SK-N-SH (cell line): ENCODE results near the gene ZSCAN10. TPM values are rescaled to one million over a fixed set of nuclear protein-coding genes. Genes with fewer than 3 reads are reported as not detected.

Experiments
- CTCF ChIA-PET: fragments of 300-600, 350-600 bp; formaldehyde crosslinking; extraction: SDS; loops from one replicate; lab custom pipeline; 2021; lab: Yijun Ruan, JAX
- POLR2A ChIA-PET: fragments of 350-600 bp; sonication (Branson Sonifier 250); formaldehyde crosslinking; extraction: SDS; loops from one replicate; lab custom pipeline; 2020; ENCODE audit warnings: antibody characterized with exemption, inconsistent platforms; lab: Yijun Ruan, JAX
- DNase-seq: peaks from one replicate; pipeline ENCODE4 v3.0.0; 2012
- H2AFZ ChIP-seq: fragments of 200-600 bp; sonication (generic); 2 replicates; pipeline ENCODE4 v1.8.1; 2016; ENCODE audit warnings: antibody characterized with exemption, mild to moderate bottlenecking, low read depth
- H3F3A ChIP-seq: fragments of 200-600 bp; sonication (generic); replicated peaks from 2 replicates; pipeline ENCODE3; 2016; ENCODE audit warnings: antibody characterized with exemption, mild to moderate bottlenecking; ENCODE audit not compliant: insufficient read depth
- H3K27ac ChIP-seq, 2 experiments: fragments of 200-500 bp in 1 of 2; fragments of 200-600 bp in 1 of 2; sonication (Bioruptor generic) in 1 of 2; sonication (generic), shearing (Covaris generic) in 1 of 2; 2 replicates each; pipeline versions ENCODE4 v1.5.1 to v1.6.1; 2014 to 2016; ENCODE audit warnings: low read depth in 2 of 2, inconsistent platforms in 1 of 2, low read length in 1 of 2, mild to moderate bottlenecking in 1 of 2, mixed read lengths in 1 of 2
- H3K27me3 ChIP-seq: fragments of 200-600 bp; sonication (generic), shearing (Covaris generic); 2 replicates; pipeline ENCODE4 v1.6.1; 2016; ENCODE audit warnings: mixed run types; ENCODE audit not compliant: insufficient read depth
- H3K36me3 ChIP-seq, 2 experiments: fragments of 200-500 bp in 1 of 2; fragments of 200-600 bp in 1 of 2; sonication (Bioruptor generic) in 1 of 2; sonication (generic) in 1 of 2; replicated peaks in 1 of 2; 2 replicates each; pipeline versions ENCODE3 to v1.5.1; 2014 to 2016; ENCODE audit warnings: low read length in 1 of 2, mild to moderate bottlenecking in 1 of 2; ENCODE audit not compliant: insufficient read depth in 2 of 2, control insufficient read depth in 1 of 2
- H3K4me1 ChIP-seq, 2 experiments: fragments of 200-500 bp in 1 of 2; fragments of 200-600 bp in 1 of 2; sonication (Bioruptor generic) in 1 of 2; sonication (generic), shearing (Covaris generic) in 1 of 2; 2 replicates each; pipeline versions ENCODE4 v1.5.1 to v1.6.1; 2014 to 2016; ENCODE audit warnings: low read depth in 1 of 2, low read length in 1 of 2, mixed run types in 1 of 2; ENCODE audit not compliant: insufficient read depth in 2 of 2, control insufficient read depth in 1 of 2
- H3K4me2 ChIP-seq: fragments of 200-600 bp; sonication (generic), shearing (Covaris generic); 2 replicates; pipeline ENCODE4 v1.6.1; 2017; ENCODE audit warnings: mixed run types
- H3K4me3 ChIP-seq, 2 experiments: fragments of 200-500 bp in 1 of 2; fragments of 200-600 bp in 1 of 2; sonication (Bioruptor generic) in 1 of 2; sonication (generic), shearing (Covaris generic) in 1 of 2; 2 replicates each; pipeline versions ENCODE4 v1.5.1 to v1.8.1; 2014 to 2016; ENCODE audit warnings: low read depth in 2 of 2, inconsistent platforms in 1 of 2, low read length in 1 of 2, mild to moderate bottlenecking in 1 of 2, mixed read lengths in 1 of 2, moderate library complexity in 1 of 2
- H3K79me2 ChIP-seq: fragments of 200-600 bp; sonication (generic); 2 replicates; pipeline ENCODE4 v1.8.1; 2017; ENCODE audit warnings: mild to moderate bottlenecking; ENCODE audit not compliant: insufficient read depth
- H3K9ac ChIP-seq: fragments of 200-600 bp; sonication (generic); 2 replicates; pipeline ENCODE4 v1.6.1; 2017; ENCODE audit warnings: mixed run types
- H3K9me2 ChIP-seq: fragments of 200-600 bp; sonication (generic); 2 replicates; pipeline ENCODE4 v1.6.1; 2017; ENCODE audit warnings: mixed run types
- H3K9me3 ChIP-seq: fragments of 200-600 bp; sonication (generic); 2 replicates; pipeline ENCODE4 v1.6.1; 2017; ENCODE audit warnings: mixed run types, mild to moderate bottlenecking, moderate library complexity
- H4K20me1 ChIP-seq: fragments of 200-600 bp; sonication (generic); 2 replicates; pipeline ENCODE4 v1.6.1; 2017; ENCODE audit warnings: mild to moderate bottlenecking, mixed run types; ENCODE audit not compliant: insufficient read depth
- EP300 ChIP-seq, 2 experiments: IDR thresholded peaks; 2 replicates each; pipeline versions ENCODE4 v1.4.0 to v1.6.1; 2012; ENCODE audit warnings: borderline replicate concordance in 1 of 2, low read depth in 1 of 2, low read length in 1 of 2
- FOSL2 ChIP-seq: IDR thresholded peaks from 2 replicates; pipeline ENCODE4 v1.4.0; 2012; ENCODE audit warnings: low read depth, mild to moderate bottlenecking, moderate library complexity, borderline replicate concordance
- FOXJ3 ChIP-seq: sonication (generic); formaldehyde crosslinking; IDR thresholded peaks from 2 replicates; pipeline ENCODE4 v1.5.1; 2020; ENCODE audit warnings: mild to moderate bottlenecking, missing genetic modification reagents
- FOXM1 ChIP-seq: IDR thresholded peaks from 2 replicates; pipeline ENCODE4 v1.4.0; 2012; ENCODE audit warnings: low read depth, mild to moderate bottlenecking
- GATA2 ChIP-seq: sonication (generic); formaldehyde crosslinking; IDR thresholded peaks from 2 replicates; pipeline ENCODE4 v1.5.0; 2020; ENCODE audit warnings: mild to moderate bottlenecking, missing genetic modification reagents
- NRF1 ChIP-seq: IDR thresholded peaks from 2 replicates; pipeline ENCODE4 v1.6.1; 2012; ENCODE audit warnings: low read depth, mild to moderate bottlenecking, low read length
- POLR2AphosphoS5 ChIP-seq: IDR thresholded peaks from 2 replicates; pipeline ENCODE4 v1.6.1; 2012; ENCODE audit warnings: low read depth, low read length
- RCOR1 ChIP-seq: fragments of 150-350 bp; IDR thresholded peaks from 2 replicates; pipeline ENCODE4 v1.6.1; 2017; ENCODE audit warnings: antibody characterized with exemption, low read length
- RFX5 ChIP-seq: IDR thresholded peaks from 2 replicates; pipeline ENCODE4 v1.6.1; 2012; ENCODE audit warnings: mild to moderate bottlenecking, improper control_type of control experiment, low read length
- RXRA ChIP-seq: IDR thresholded peaks from 2 replicates; pipeline ENCODE4 v1.4.0; 2012; ENCODE audit warnings: low read depth, mild to moderate bottlenecking, borderline replicate concordance
- TEAD4 ChIP-seq: IDR thresholded peaks from 2 replicates; pipeline ENCODE4 v1.4.0; 2012; ENCODE audit warnings: mild to moderate bottlenecking, borderline replicate concordance; ENCODE audit not compliant: insufficient read depth
- WGBS: methylation state at CpG from one replicate; pipeline ENCODE4 v1.1.6; 2017; ENCODE audit warnings: low lambda C conversion rate; 5-methylcytosine and 5-hydroxymethylcytosine counted together
- polyA plus RNA-seq, 3 experiments: library from polyadenylated mRNA; depleted of rRNA; stranded (reverse); fragments of >200 nt; gene quantifications; 2 replicates each; pipeline ENCODE4 v1.2.3, GENCODE V29; 2012
- TF ChIP-seq, protein P1 (sequence below): IDR thresholded peaks from 2 replicates; pipeline ENCODE4; 2012
- TF ChIP-seq, protein P2 (sequence below): fragments of 150-350 bp; IDR thresholded peaks from 2 replicates; pipeline ENCODE4 v1.6.1; 2017; ENCODE audit warnings: antibody characterized with exemption, low read length, low read depth, borderline replicate concordance
- TF ChIP-seq, protein P3 (sequence below): IDR thresholded peaks from 2 replicates; pipeline ENCODE4 v1.4.0; 2012; ENCODE audit warnings: low read depth, borderline replicate concordance
- TF ChIP-seq, protein P4 (sequence below): IDR thresholded peaks from 2 replicates; pipeline ENCODE4 v1.4.0; 2012; ENCODE audit warnings: low read depth
- TF ChIP-seq, protein P5 (sequence below): IDR thresholded peaks from 2 replicates; pipeline ENCODE4 v1.6.1; 2012; ENCODE audit warnings: mild to moderate bottlenecking, low read depth, low read length, moderate library complexity

ZSCAN10 gene
- polyA plus RNA-seq, 1 of the 3 experiments (the other 2 are of a cell fraction): 0.05 TPM

DNA sequence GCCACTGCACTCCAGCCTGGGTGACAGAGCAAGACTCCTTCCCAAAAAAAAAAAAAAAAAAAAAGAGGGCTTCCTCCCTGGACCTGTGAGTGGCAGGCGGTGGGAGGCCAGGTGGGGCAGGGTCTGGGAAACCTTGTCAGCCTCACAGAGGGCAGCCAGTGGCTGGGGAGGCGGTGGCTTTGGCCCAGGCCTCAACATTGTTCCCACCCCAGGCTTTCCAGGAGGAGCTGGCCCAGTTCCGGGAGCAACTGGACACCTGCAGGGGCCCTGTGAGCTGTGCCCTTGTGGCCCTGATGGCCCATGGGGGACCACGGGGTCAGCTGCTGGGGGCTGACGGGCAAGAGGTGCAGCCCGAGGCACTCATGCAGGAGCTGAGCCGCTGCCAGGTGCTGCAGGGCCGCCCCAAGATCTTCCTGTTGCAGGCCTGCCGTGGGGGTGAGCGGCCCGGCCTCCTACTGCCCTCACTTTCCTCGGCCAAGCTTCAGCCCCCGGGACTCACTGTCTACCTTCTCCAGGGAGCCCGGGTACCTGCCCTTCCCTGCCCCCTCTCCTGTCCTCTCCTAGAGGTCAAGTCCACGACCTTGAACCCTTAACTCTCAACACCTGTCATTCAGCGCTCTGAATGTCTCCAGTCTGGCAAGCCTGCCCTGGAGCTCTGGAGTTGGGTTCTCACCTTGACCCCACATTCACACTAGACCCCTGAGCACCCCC lies 48.1 kb upstream of the ZSCAN10 start:
- H3K27me3 ChIP-seq: no peaks in the 10 kb centered on the region
- peaks cover 0 to 13% of the 10 kb centered on the region in 2 experiments; a peak in 1 of 4 replicates for H3K4me1 ChIP-seq
- H3K4me3 ChIP-seq: no peak overlapping the region
- no peaks in the 10 kb centered on the region for H3K79me2 ChIP-seq
- ChIA-PET CTCF (interaction anchor here (1.4 to 5.7 kb wide), 6 partner anchors 11 to 126 kb away, joined by 3 to 62 read pairs (median 33); partner anchors contain the start of gene ZNF213), POLR2A (interaction anchor here (1.4 kb wide), 1 partner anchor 13 kb away, joined by 4 read pairs; the partner anchor contains the start of gene ZNF213)
- no peaks in the 10 kb centered on the region for H3K9me2 ChIP-seq
- H4K20me1 ChIP-seq: peaks cover 3% of the 10 kb centered on the region; the same call in 1 of the 2 replicates
- H3K9ac ChIP-seq: no peak overlapping the region
- H3K36me3 ChIP-seq: peaks cover 0 to 6% of the 10 kb centered on the region in 2 experiments
- H3F3A ChIP-seq: peaks cover 24% of the 10 kb centered on the region
- 76% methylated on average over 6 of the region's 16 CpGs for WGBS
- H3K27ac ChIP-seq: no peak overlapping the region
- no peaks in the 10 kb centered on the region for H3K9me3 ChIP-seq
- no peak for DNase-seq
- TF ChIP-seq, protein P1, sequence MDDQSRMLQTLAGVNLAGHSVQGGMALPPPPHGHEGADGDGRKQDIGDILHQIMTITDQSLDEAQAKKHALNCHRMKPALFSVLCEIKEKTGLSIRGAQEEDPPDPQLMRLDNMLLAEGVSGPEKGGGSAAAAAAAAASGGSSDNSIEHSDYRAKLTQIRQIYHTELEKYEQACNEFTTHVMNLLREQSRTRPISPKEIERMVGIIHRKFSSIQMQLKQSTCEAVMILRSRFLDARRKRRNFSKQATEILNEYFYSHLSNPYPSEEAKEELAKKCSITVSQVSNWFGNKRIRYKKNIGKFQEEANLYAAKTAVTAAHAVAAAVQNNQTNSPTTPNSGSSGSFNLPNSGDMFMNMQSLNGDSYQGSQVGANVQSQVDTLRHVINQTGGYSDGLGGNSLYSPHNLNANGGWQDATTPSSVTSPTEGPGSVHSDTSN: no peak
- TF ChIP-seq FOXM1 (no peak), FOSL2 (no peak), EP300 (IDR thresholded peaks at IDR 0.05; ENCODE audit: borderline replicate concordance in 1 of 2, low read depth in 1 of 2, low read length in 1 of 2) (no peak), POLR2AphosphoS5 (no peak), RXRA (no peak), FOXJ3 (CRISPR knock-in tag) (no peak), TEAD4 (no peak), RFX5 (no peak), RCOR1 (no peak), NRF1 (no peak), GATA2 (CRISPR knock-in tag) (no peak)
- TF ChIP-seq, protein P2, sequence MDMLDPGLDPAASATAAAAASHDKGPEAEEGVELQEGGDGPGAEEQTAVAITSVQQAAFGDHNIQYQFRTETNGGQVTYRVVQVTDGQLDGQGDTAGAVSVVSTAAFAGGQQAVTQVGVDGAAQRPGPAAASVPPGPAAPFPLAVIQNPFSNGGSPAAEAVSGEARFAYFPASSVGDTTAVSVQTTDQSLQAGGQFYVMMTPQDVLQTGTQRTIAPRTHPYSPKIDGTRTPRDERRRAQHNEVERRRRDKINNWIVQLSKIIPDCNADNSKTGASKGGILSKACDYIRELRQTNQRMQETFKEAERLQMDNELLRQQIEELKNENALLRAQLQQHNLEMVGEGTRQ: no peak
- TF ChIP-seq, protein P3, sequence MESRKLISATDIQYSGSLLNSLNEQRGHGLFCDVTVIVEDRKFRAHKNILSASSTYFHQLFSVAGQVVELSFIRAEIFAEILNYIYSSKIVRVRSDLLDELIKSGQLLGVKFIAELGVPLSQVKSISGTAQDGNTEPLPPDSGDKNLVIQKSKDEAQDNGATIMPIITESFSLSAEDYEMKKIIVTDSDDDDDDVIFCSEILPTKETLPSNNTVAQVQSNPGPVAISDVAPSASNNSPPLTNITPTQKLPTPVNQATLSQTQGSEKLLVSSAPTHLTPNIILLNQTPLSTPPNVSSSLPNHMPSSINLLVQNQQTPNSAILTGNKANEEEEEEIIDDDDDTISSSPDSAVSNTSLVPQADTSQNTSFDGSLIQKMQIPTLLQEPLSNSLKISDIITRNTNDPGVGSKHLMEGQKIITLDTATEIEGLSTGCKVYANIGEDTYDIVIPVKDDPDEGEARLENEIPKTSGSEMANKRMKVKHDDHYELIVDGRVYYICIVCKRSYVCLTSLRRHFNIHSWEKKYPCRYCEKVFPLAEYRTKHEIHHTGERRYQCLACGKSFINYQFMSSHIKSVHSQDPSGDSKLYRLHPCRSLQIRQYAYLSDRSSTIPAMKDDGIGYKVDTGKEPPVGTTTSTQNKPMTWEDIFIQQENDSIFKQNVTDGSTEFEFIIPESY: no peak
- TF ChIP-seq, protein P4, sequence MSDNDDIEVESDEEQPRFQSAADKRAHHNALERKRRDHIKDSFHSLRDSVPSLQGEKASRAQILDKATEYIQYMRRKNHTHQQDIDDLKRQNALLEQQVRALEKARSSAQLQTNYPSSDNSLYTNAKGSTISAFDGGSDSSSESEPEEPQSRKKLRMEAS: no peak
- TF ChIP-seq, protein P5, sequence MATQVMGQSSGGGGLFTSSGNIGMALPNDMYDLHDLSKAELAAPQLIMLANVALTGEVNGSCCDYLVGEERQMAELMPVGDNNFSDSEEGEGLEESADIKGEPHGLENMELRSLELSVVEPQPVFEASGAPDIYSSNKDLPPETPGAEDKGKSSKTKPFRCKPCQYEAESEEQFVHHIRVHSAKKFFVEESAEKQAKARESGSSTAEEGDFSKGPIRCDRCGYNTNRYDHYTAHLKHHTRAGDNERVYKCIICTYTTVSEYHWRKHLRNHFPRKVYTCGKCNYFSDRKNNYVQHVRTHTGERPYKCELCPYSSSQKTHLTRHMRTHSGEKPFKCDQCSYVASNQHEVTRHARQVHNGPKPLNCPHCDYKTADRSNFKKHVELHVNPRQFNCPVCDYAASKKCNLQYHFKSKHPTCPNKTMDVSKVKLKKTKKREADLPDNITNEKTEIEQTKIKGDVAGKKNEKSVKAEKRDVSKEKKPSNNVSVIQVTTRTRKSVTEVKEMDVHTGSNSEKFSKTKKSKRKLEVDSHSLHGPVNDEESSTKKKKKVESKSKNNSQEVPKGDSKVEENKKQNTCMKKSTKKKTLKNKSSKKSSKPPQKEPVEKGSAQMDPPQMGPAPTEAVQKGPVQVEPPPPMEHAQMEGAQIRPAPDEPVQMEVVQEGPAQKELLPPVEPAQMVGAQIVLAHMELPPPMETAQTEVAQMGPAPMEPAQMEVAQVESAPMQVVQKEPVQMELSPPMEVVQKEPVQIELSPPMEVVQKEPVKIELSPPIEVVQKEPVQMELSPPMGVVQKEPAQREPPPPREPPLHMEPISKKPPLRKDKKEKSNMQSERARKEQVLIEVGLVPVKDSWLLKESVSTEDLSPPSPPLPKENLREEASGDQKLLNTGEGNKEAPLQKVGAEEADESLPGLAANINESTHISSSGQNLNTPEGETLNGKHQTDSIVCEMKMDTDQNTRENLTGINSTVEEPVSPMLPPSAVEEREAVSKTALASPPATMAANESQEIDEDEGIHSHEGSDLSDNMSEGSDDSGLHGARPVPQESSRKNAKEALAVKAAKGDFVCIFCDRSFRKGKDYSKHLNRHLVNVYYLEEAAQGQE: no peak
- H2AFZ ChIP-seq: no peak overlapping the region
- H3K4me2 ChIP-seq: no peak overlapping the region
